Activated CD8-positive, alpha-beta T cell treated with anti-CD3 and anti-CD28 coated beads for 36 hours (primary cell): ENCODE results near the gene PAPPA2. TPM values are rescaled to one million over a fixed set of nuclear protein-coding genes. Genes with fewer than 3 reads are reported as not detected.

ENCODE experiments used
- ATAC-seq: fragments of 200-7000 bp; cut with Tn5 transposase; one replicate; pipeline ENCODE4 v1.10.0; 2021; ENCODE audit warnings: mild to moderate bottlenecking, moderate library complexity
- CTCF ChIA-PET: fragments of 350-600 bp; sonication (Branson Sonifier 250); formaldehyde crosslinking; loops from one replicate; lab custom pipeline; 2021; ENCODE audit warnings: antibody characterized with exemption; lab: Charles Lee
- POLR2A ChIA-PET: fragments of 350-600 bp; sonication (Branson Sonifier 250); formaldehyde crosslinking; loops from one replicate; lab custom pipeline; 2021; ENCODE audit warnings: antibody characterized with exemption; lab: Charles Lee
- DNase-seq: peaks from one replicate; pipeline ENCODE4 v3.0.0-alpha.2; 2020
- H3K27ac Mint-ChIP-seq: one replicate; pipeline ENCODE4 v1.8.0; 2021; ENCODE audit warnings: mild to moderate bottlenecking, mixed read lengths
- H3K27me3 Mint-ChIP-seq: one replicate; pipeline ENCODE4 v1.8.0; 2021; ENCODE audit warnings: mixed read lengths
- H3K36me3 Mint-ChIP-seq: one replicate; pipeline ENCODE4 v1.8.0; 2021; ENCODE audit warnings: low read depth, mixed read lengths
- H3K4me1 Mint-ChIP-seq: one replicate; pipeline ENCODE4 v1.8.0; 2021; ENCODE audit warnings: low read depth, mixed read lengths
- H3K4me3 Mint-ChIP-seq: one replicate; pipeline ENCODE4 v1.8.0; 2021; ENCODE audit warnings: mild to moderate bottlenecking, moderate library complexity, mixed read lengths
- H3K9me3 Mint-ChIP-seq: one replicate; pipeline ENCODE4 v1.8.0; 2021; ENCODE audit warnings: mixed read lengths
- intact Hi-C: fragments of 100-400 bp; cut with micrococcal nuclease; formaldehyde crosslinking; loops from one replicate; pipeline ENCODE4 v1.10.0; 2022
- total RNA-seq, 2 experiments: library from RNA; stranded (reverse); gene quantifications; one replicate each; pipeline ENCODE4 v1.2.3, GENCODE V29; 2021
- TF ChIP-seq, protein P1 (sequence below): fragments of 200-600 bp; IDR thresholded peaks from one replicate; pipeline ENCODE4 v1.8.0; 2022; ENCODE audit warnings: antibody characterized with exemption, mild to moderate bottlenecking

The PAPPA2 gene
- total RNA-seq, 2 experiments from 2014 or later = 0.07 to 0.13 TPM

DNA sequence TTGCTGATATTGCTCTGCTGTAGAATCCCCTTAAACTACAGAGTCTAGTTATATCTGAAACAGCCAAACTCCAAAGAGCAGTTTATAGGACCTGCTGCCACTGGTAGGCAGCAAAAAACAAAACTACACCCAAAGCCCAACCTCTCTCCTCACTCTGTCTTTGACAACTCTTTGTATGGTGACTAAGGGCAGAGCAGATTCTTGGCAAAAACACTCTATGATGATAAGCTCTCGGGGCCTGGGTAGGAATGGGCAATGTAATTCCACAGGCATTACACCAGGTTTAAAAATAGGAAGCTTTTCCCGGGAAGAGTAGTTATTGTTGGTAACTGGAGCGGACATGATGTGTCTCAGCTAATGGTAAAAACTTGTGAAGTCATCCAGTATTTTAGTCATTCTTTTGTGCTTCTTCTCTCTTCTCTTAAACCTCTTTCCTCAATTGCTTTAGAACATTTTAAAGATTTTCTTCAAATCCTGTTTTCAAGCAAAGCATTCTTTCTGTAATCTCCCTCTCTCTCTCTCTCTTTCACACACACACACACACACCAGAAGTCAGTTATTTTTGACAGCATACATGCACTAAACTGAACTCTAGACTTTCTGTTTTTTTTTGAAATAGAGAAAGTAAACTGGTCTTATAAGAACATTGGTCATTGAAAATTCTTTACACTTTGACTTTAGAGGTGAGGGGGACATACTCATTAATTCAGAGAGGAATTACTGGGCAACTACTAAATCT lies 193.5 kb downstream of the PAPPA2 start:
- no peak for DNase-seq
- Mint-ChIP-seq H3K27me3 (peaks cover 5% of the 10 kb centered on the region), H3K27ac (no peak overlapping the region), H3K36me3 (no peaks in the 10 kb centered on the region), H3K4me3 (no peak overlapping the region), H3K4me1 (no peaks in the 10 kb centered on the region), H3K9me3 (peaks cover 12% of the 10 kb centered on the region)
- TF ChIP-seq, protein P1, sequence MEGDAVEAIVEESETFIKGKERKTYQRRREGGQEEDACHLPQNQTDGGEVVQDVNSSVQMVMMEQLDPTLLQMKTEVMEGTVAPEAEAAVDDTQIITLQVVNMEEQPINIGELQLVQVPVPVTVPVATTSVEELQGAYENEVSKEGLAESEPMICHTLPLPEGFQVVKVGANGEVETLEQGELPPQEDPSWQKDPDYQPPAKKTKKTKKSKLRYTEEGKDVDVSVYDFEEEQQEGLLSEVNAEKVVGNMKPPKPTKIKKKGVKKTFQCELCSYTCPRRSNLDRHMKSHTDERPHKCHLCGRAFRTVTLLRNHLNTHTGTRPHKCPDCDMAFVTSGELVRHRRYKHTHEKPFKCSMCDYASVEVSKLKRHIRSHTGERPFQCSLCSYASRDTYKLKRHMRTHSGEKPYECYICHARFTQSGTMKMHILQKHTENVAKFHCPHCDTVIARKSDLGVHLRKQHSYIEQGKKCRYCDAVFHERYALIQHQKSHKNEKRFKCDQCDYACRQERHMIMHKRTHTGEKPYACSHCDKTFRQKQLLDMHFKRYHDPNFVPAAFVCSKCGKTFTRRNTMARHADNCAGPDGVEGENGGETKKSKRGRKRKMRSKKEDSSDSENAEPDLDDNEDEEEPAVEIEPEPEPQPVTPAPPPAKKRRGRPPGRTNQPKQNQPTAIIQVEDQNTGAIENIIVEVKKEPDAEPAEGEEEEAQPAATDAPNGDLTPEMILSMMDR = no peak
- CTCF ChIA-PET = no interaction called here
- POLR2A ChIA-PET = no interaction called here
- intact Hi-C loops = no loop called here
- ATAC-seq = no peak

DNA sequence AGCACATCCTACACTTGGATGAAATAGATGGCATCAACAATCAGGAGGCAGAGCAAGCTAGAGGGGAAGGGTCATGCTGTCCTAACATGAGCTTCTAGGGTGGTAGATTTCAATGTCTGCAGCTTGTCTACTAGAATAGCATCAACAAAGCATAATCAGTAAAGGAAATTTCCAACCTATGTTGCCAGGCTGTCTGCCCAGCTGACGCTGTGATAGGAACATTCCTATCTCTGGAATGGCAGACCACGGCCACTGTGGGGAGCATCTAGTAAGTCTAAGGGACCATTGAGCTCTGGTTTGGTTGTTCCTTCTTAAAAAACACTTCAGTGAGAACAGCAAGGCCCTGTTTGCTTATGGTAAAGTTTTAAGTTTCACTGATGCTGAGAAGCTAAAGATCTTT lies 206.8 kb downstream of the PAPPA2 start:
- no peak overlapping the region for H3K4me3 Mint-ChIP-seq
- DNase-seq (no peak), ATAC-seq (no peak)
- no peak overlapping the region for H3K27ac Mint-ChIP-seq
- TF ChIP-seq, protein P1 = no peak
- H3K27me3 Mint-ChIP-seq = no peaks in the 10 kb centered on the region
- CTCF ChIA-PET = no interaction called here
- H3K36me3 Mint-ChIP-seq = no peaks in the 10 kb centered on the region
- H3K9me3 Mint-ChIP-seq = no peaks in the 10 kb centered on the region
- intact Hi-C loops = no loop called here
- H3K4me1 Mint-ChIP-seq = no peaks in the 10 kb centered on the region
- POLR2A ChIA-PET = no interaction called here

DNA sequence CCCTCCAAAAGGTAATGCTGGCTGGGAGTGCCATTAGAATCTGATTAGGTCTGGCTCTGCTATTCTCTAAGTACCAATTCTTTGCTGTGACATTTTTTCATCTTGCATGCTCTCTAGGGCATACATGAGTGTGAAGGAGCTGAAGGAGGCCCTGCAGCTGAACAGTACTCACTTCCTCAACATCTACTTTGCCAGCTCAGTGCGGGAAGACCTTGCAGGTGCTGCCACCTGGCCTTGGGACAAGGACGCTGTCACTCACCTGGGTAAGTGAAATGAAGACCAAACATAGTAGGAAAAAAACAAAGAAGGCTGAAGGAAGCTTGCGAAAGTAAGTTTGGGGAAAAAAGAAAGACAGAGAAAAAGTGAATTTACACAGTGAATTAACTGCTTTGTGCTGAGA lies 207.9 kb downstream of the PAPPA2 start:
- no peak overlapping the region for H3K27ac Mint-ChIP-seq

DNA sequence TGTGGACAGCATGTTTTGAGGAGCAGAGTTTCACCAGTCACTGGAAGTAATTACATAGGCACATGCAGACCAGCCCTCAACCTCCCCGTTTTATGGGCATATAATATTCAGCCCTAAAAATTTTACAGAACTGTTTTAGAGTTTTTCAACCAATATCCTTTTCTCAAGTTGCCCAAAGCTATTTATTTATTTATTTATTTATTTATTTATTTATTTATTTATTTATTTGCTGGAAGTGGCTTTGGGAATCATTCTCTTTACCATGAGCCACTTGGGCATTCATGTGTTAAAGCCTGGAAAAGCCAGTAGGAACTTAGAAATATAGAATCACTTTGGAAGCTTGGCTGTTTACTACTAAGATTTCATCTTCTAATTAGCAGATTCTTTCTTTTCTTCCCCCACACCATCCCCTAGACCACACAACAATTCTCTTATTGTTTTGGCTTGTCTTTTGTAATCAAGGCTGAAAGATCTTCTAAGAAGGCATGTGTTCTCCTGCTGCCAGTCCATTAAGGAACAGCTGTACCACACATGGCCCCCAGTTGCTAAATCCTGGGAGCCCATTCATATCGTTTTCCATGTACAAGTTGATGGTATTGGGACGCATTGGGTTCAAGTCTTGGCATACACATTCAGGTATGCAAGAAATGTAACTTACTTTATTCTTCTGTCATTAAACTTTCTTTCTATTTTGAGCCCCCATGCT lies 220.0 kb downstream of the PAPPA2 start:
- TF ChIP-seq, protein P1 = no peak
- ATAC-seq = no peak
- Mint-ChIP-seq H3K4me1 (no peaks in the 10 kb centered on the region), H3K4me3 (no peak overlapping the region), H3K27me3 (no peaks in the 10 kb centered on the region), H3K9me3 (no peaks in the 10 kb centered on the region), H3K27ac (no peak overlapping the region), H3K36me3 (no peaks in the 10 kb centered on the region)
- ChIA-PET CTCF (interaction anchor here (1.8 kb wide), 1 partner anchor 9 kb away, joined by 7 read pairs; no protein-coding TSS in a partner anchor), POLR2A (no interaction called here)
- no peak for DNase-seq
- intact Hi-C loops = no loop called here

More for the DNA sequence above, 207.9 kb downstream of the PAPPA2 start:
- H3K27me3 Mint-ChIP-seq = no peaks in the 10 kb centered on the region
- H3K36me3 Mint-ChIP-seq = no peaks in the 10 kb centered on the region
- H3K9me3 Mint-ChIP-seq = no peaks in the 10 kb centered on the region
- ATAC-seq (no peak), DNase-seq (no peak)
- POLR2A ChIA-PET = no interaction called here
- CTCF ChIA-PET = no interaction called here
- TF ChIP-seq, protein P1 = no peak
- H3K4me1 Mint-ChIP-seq = no peaks in the 10 kb centered on the region
- intact Hi-C loops = no loop called here
- no peak overlapping the region for H3K4me3 Mint-ChIP-seq
